ENCODE results near the gene PCNT.

The PCNT gene

DNA sequence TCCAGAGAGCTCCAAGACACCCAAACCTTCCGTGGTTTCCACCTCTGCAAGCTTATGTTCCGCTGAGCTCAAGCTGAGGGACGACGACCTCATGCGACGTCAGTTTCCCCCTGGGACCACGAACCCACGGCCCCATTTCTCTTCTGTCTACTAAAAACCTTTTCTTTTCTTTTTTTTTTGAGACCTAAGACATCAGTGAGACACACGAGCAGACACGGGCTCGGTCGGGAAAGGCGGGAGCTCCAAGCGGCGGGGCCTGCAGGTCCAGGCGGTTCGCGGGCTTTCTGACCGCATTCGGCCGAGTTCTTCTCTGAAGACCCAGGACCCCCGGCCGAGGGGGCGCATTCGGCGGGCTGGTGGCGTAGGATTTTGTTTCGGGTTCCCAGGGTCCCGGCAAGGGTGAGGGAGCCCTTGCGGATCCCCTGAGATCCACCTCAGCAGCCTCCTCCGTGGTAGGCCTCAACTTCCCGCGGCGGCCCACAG is 688 bp upstream of the PCNT start:
- Histone ChIP-seq H3K4me1 (ENCODE audit: control insufficient read depth, insufficient read depth, low read length, poor library complexity, severe bottlenecking) (peaks cover 20% of the 10 kb centered on the region), H3K4me3 (ENCODE audit: extremely low read depth, insufficient read depth, low read length, poor library complexity, severe bottlenecking) (peak overlapping the region; percentile 89), H3K9me3 (ENCODE audit: control insufficient read depth, low read length) (no peaks in the 10 kb centered on the region), H3K27ac (ENCODE audit: low read depth, low read length, severe bottlenecking) (peak overlapping the region; percentile 79), H3K36me3 (ENCODE audit: control insufficient read depth, insufficient read depth, low read length) (peaks cover 11% of the 10 kb centered on the region)
- 0% methylated on average over 29 to 31 of the region's 34 CpGs for WGBS, 2 experiments (ENCODE audit: insufficient coverage in 2 of 2)

- WGBS, 2 experiments (ENCODE audit: insufficient coverage in 2 of 2), result 0 to 1% methylated on average over 76 to 79 of the region's 98 CpGs
- H3K9me3 ChIP-seq (ENCODE audit: control insufficient read depth, low read length), result no peaks in the 10 kb centered on the region
- peaks cover 23% of the 10 kb centered on the region for H3K36me3 ChIP-seq (ENCODE audit: control insufficient read depth, insufficient read depth, low read length)
- H3K27ac ChIP-seq (ENCODE audit: low read depth, low read length, severe bottlenecking), result peak overlapping the region; percentile 97
- peaks cover 20% of the 10 kb centered on the region for H3K4me1 ChIP-seq (ENCODE audit: control insufficient read depth, insufficient read depth, low read length, poor library complexity, severe bottlenecking)
- peak overlapping the region; percentile 89 for H3K4me3 ChIP-seq (ENCODE audit: extremely low read depth, insufficient read depth, low read length, poor library complexity, severe bottlenecking)
These were observed 575 bp downstream of the PCNT start for GRCh38 chr21:46324390-46325072.

GRCh38 chr21:46325073-46325912 is 1.3 kb downstream of the PCNT start:
- Histone ChIP-seq H3K9me3 (ENCODE audit: control insufficient read depth, low read length) (no peaks in the 10 kb centered on the region), H3K36me3 (ENCODE audit: control insufficient read depth, insufficient read depth, low read length) (peaks cover 30% of the 10 kb centered on the region), H3K27ac (ENCODE audit: low read depth, low read length, severe bottlenecking) (peak overlapping the region; percentile 79), H3K4me3 (ENCODE audit: extremely low read depth, insufficient read depth, low read length, poor library complexity, severe bottlenecking) (peak overlapping the region; percentile 89), H3K4me1 (ENCODE audit: control insufficient read depth, insufficient read depth, low read length, poor library complexity, severe bottlenecking) (peaks cover 20% of the 10 kb centered on the region)
- WGBS, 2 experiments (ENCODE audit: insufficient coverage in 2 of 2), result 11 to 13% methylated on average over 31 to 35 of the region's 43 CpGs

DNA sequence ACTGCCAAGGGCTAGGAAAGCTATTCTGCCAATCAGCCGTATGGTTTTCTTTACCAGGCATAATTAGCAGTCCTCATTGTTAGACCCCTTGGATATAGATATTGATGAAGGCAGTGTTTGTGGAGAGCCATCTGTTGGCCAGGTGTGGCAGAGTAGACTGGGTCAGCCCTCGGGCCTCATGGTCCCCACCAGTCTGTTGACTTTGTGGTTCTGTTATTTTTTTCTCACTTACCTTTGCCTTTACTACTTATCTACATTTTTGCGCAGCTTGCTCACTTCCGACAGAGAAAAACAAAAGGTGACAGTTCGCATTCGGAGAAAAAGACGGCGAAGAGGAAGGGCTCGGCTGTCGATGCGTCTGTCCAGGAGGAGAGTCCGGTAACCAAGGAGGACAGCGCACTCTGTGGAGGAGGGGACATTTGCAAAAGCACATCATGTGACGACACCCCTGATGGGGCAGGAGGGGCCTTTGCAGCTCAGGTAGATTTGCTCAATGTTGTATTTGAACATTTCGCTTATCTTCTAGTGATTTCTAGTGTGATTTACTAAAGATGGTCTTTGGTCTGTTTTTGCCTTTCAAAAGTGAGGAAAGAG is 2.3 kb downstream of the PCNT start:
- no peak overlapping the region for H3K27ac ChIP-seq (ENCODE audit: low read depth, low read length, severe bottlenecking)
- H3K4me3 ChIP-seq (ENCODE audit: extremely low read depth, insufficient read depth, low read length, poor library complexity, severe bottlenecking), result no peak overlapping the region

GRCh38 chr21:46327711-46328110 is 3.8 kb downstream of the PCNT start:
- Histone ChIP-seq H3K4me3 (ENCODE audit: extremely low read depth, insufficient read depth, low read length, poor library complexity, severe bottlenecking) (no peak overlapping the region), H3K36me3 (ENCODE audit: control insufficient read depth, insufficient read depth, low read length) (peaks cover 52% of the 10 kb centered on the region), H3K9me3 (ENCODE audit: control insufficient read depth, low read length) (no peaks in the 10 kb centered on the region), H3K4me1 (ENCODE audit: control insufficient read depth, insufficient read depth, low read length, poor library complexity, severe bottlenecking) (peaks cover 7% of the 10 kb centered on the region), H3K27ac (ENCODE audit: low read depth, low read length, severe bottlenecking) (no peak overlapping the region)
- 97 to 100% methylated on average over 1 to 3 of the region's 4 CpGs for WGBS, 2 experiments (ENCODE audit: insufficient coverage in 2 of 2)

More for the DNA sequence above, 2.3 kb downstream of the PCNT start:
- Histone ChIP-seq H3K9me3 (ENCODE audit: control insufficient read depth, low read length) (no peaks in the 10 kb centered on the region), H3K36me3 (ENCODE audit: control insufficient read depth, insufficient read depth, low read length) (peaks cover 37% of the 10 kb centered on the region), H3K4me1 (ENCODE audit: control insufficient read depth, insufficient read depth, low read length, poor library complexity, severe bottlenecking) (peaks cover 14% of the 10 kb centered on the region)
- 94 to 98% methylated on average over 13 of the region's 15 CpGs for WGBS, 2 experiments (ENCODE audit: insufficient coverage in 2 of 2)

DNA sequence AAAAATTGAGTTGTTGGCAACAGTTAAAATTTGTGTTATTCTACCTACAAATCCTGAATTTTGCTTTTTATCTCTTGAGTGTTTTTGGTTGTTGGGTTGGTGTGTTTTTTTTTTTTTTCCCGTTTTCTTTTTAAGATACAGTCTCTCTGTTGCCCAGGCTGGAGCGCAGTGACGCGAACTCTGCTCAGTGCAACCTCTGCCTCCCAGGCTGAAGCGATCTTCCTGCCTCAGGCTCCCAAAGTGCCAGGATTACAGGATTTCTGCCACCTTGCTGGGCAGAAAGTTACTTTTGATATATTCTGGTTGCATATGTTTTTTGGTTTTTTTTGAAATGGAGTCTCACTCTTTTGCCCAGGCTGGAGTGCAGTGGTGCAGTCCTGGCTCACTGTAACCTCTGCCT is 4.2 kb downstream of the PCNT start:
- no peaks in the 10 kb centered on the region for H3K9me3 ChIP-seq (ENCODE audit: control insufficient read depth, low read length)
- WGBS, 2 experiments (ENCODE audit: insufficient coverage in 2 of 2), result 85 to 96% methylated on average over 4 to 5 of the region's 5 CpGs
- H3K36me3 ChIP-seq (ENCODE audit: control insufficient read depth, insufficient read depth, low read length), result peaks cover 52% of the 10 kb centered on the region
- no peak overlapping the region for H3K27ac ChIP-seq (ENCODE audit: low read depth, low read length, severe bottlenecking)
- H3K4me3 ChIP-seq (ENCODE audit: extremely low read depth, insufficient read depth, low read length, poor library complexity, severe bottlenecking), result no peak overlapping the region
- H3K4me1 ChIP-seq (ENCODE audit: control insufficient read depth, insufficient read depth, low read length, poor library complexity, severe bottlenecking), result peaks cover 7% of the 10 kb centered on the region

GRCh38 chr21:46329796-46330195 is 5.8 kb downstream of the PCNT start:
- H3K36me3 ChIP-seq (ENCODE audit: control insufficient read depth, insufficient read depth, low read length), result peaks cover 64% of the 10 kb centered on the region
- no peak overlapping the region for H3K27ac ChIP-seq (ENCODE audit: low read depth, low read length, severe bottlenecking)
- no peak overlapping the region for H3K4me3 ChIP-seq (ENCODE audit: extremely low read depth, insufficient read depth, low read length, poor library complexity, severe bottlenecking)
- WGBS, 2 experiments (ENCODE audit: insufficient coverage in 2 of 2), result 89 to 100% methylated on average over 1 to 2 of the region's 2 CpGs
- no peaks in the 10 kb centered on the region for H3K9me3 ChIP-seq (ENCODE audit: control insufficient read depth, low read length)
- H3K4me1 ChIP-seq (ENCODE audit: control insufficient read depth, insufficient read depth, low read length, poor library complexity, severe bottlenecking), result peaks cover 7% of the 10 kb centered on the region

DNA sequence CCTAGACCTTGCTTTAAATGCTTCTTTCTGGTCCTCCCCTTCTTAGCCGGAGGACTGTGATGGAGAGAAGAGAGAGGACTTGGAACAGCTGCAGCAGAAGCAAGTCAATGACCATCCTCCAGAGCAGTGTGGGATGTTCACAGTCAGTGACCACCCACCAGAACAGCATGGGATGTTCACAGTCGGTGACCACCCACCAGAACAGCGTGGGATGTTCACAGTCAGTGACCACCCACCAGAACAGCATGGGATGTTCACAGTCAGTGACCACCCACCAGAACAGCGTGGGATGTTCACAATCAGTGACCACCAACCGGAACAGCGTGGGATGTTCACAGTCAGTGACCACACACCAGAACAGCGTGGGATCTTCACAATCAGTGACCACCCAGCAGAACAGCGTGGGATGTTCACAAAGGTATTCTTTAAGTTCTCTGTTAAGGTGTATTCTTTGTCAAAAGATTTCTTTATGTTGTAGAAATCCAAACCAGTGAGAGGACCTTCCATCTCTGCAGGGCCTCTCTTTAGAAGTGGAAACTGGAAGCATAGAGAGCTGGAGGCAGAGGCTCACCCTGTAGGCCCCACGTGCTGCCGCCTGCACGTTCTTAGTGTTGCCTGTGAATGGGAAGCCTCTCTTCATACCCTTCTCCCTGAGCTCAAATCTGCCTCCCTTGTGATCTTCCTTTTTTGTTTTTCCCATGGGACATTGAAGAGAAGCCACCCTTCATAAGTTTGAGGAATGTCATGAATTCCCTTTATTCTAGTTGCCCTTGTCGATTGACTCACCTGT is 10.6 kb downstream of the PCNT start:
- 93 to 94% methylated on average over 9 to 10 of the region's 12 CpGs for WGBS, 2 experiments (ENCODE audit: insufficient coverage in 2 of 2)
- no peaks in the 10 kb centered on the region for H3K9me3 ChIP-seq (ENCODE audit: control insufficient read depth, low read length)
- H3K27ac ChIP-seq (ENCODE audit: low read depth, low read length, severe bottlenecking), result no peak overlapping the region
- peaks cover 86% of the 10 kb centered on the region for H3K36me3 ChIP-seq (ENCODE audit: control insufficient read depth, insufficient read depth, low read length)
- H3K4me3 ChIP-seq (ENCODE audit: extremely low read depth, insufficient read depth, low read length, poor library complexity, severe bottlenecking), result no peak overlapping the region
- no peaks in the 10 kb centered on the region for H3K4me1 ChIP-seq (ENCODE audit: control insufficient read depth, insufficient read depth, low read length, poor library complexity, severe bottlenecking)

- WGBS, 2 experiments (ENCODE audit: insufficient coverage in 2 of 2), result 92 to 100% methylated on average over 1 to 2 of the region's 3 CpGs
- Histone ChIP-seq H3K4me1 (ENCODE audit: control insufficient read depth, insufficient read depth, low read length, poor library complexity, severe bottlenecking) (no peaks in the 10 kb centered on the region), H3K27ac (ENCODE audit: low read depth, low read length, severe bottlenecking) (no peak overlapping the region), H3K4me3 (ENCODE audit: extremely low read depth, insufficient read depth, low read length, poor library complexity, severe bottlenecking) (no peak overlapping the region), H3K36me3 (ENCODE audit: control insufficient read depth, insufficient read depth, low read length) (peaks cover 85% of the 10 kb centered on the region), H3K9me3 (ENCODE audit: control insufficient read depth, low read length) (no peaks in the 10 kb centered on the region)
These were observed 12.6 kb downstream of the PCNT start for GRCh38 chr21:46336603-46337002.

DNA sequence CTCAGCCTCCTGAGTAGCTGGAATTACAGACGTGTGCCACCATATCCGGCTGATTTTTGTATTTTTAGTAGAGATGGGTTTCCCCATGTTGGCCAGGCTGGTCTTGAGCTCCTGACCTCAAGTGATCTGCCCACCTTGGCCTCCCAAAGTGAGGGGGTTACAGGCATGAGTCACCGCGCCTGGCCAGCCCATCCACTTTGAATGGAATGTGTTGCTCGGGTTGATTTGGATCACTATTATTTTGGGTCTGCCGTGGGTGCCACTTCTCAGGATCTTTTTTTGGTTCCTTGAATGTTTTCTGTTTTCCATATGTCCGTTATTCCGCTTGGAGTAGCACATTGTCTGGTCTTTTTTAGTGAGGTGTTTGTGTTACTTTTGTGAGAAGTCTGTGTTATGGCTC is 17.0 kb downstream of the PCNT start:
- no peaks in the 10 kb centered on the region for H3K9me3 ChIP-seq (ENCODE audit: control insufficient read depth, low read length)
- no peak overlapping the region for H3K4me3 ChIP-seq (ENCODE audit: extremely low read depth, insufficient read depth, low read length, poor library complexity, severe bottlenecking)
- WGBS, 2 experiments (ENCODE audit: insufficient coverage in 2 of 2), result 89 to 96% methylated on average over 6 of the region's 8 CpGs
- no peak overlapping the region for H3K27ac ChIP-seq (ENCODE audit: low read depth, low read length, severe bottlenecking)
- peaks cover 75% of the 10 kb centered on the region for H3K36me3 ChIP-seq (ENCODE audit: control insufficient read depth, insufficient read depth, low read length)
- H3K4me1 ChIP-seq (ENCODE audit: control insufficient read depth, insufficient read depth, low read length, poor library complexity, severe bottlenecking), result no peaks in the 10 kb centered on the region

Measured in mesodermal cell (in vitro differentiated cells).